LNCAP (cell line): ENCODE data around the gene PPP2R5B.
A peak's percentile ranks its signal among the peaks of the same experiment; 100 is the strongest.

Source experiments
- TF ChIP-seq, protein P1 (sequence below): fragments of 450-650 bp; IDR thresholded peaks from 2 replicates; pipeline ENCODE4 v1.5.1; 2017; ENCODE audit warnings: mild to moderate bottlenecking

Gene PPP2R5B

DNA sequence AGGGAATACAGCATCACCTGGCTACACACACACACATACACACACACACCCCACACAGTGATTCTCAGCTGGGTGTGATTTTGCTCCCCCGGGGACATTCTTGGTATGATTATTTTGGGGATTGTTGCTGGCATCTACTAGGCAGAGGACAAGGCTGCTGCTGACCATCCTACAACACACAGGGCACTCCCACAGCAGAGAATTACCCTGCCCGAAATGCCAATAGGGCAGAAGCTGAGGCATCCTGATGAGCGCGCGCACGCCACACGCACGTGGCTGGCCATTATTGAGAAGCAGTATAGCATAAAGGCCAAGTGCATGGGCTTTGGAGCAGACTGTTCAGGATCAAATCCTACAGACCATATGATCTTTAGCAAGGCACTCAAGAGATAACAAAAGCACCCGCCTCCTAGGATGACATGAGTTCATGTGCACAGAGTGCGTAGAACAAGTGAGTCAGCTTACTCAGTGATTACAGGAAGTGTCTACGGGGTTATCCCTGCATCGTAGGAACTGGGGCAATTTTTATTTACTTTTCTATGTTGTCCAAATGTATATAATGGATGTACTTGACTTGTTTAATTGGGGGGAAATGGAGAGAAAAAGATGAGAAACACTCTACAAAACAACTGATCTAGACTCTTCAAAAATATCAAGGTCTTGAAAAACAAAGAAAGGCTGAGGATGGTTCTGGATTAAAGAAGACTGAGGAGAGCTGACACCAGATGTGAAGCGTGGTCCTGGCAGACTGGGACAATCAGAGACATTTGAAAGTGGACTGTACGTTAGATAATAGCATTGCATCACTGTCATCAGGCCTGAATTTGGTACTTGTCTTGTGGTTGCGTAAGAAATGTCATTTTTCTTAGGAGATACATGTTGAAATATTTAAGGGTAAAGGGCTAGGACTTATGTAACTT lies 38.9 kb upstream of the PPP2R5B start:
- TF ChIP-seq, protein P1, sequence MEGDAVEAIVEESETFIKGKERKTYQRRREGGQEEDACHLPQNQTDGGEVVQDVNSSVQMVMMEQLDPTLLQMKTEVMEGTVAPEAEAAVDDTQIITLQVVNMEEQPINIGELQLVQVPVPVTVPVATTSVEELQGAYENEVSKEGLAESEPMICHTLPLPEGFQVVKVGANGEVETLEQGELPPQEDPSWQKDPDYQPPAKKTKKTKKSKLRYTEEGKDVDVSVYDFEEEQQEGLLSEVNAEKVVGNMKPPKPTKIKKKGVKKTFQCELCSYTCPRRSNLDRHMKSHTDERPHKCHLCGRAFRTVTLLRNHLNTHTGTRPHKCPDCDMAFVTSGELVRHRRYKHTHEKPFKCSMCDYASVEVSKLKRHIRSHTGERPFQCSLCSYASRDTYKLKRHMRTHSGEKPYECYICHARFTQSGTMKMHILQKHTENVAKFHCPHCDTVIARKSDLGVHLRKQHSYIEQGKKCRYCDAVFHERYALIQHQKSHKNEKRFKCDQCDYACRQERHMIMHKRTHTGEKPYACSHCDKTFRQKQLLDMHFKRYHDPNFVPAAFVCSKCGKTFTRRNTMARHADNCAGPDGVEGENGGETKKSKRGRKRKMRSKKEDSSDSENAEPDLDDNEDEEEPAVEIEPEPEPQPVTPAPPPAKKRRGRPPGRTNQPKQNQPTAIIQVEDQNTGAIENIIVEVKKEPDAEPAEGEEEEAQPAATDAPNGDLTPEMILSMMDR: no peak

DNA sequence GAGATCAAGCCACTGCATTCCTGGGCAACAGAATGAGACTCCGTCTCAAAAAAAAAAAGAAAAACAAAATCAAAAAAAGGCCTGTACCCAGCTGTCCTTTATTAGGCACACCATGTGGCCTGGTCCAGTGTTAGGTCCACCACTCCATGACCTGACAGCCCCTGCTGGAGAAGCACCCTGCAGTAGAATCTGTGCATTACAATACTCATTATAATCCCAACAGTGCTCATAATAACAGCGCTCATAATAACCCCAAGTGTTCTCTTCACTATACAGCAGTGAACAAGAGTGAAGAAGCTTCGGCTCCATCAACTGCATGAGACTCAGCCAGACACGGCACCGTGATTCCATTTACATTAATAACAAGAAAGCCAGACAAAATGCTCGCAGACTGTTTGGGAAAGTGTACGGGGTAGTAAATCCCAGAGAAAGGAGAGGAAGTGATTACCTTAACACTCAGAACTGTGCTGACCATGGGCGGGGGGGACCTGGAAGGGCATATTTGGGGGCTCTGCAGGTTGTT lies 37.2 kb upstream of the PPP2R5B start:
- TF ChIP-seq, protein P1: no peak

DNA sequence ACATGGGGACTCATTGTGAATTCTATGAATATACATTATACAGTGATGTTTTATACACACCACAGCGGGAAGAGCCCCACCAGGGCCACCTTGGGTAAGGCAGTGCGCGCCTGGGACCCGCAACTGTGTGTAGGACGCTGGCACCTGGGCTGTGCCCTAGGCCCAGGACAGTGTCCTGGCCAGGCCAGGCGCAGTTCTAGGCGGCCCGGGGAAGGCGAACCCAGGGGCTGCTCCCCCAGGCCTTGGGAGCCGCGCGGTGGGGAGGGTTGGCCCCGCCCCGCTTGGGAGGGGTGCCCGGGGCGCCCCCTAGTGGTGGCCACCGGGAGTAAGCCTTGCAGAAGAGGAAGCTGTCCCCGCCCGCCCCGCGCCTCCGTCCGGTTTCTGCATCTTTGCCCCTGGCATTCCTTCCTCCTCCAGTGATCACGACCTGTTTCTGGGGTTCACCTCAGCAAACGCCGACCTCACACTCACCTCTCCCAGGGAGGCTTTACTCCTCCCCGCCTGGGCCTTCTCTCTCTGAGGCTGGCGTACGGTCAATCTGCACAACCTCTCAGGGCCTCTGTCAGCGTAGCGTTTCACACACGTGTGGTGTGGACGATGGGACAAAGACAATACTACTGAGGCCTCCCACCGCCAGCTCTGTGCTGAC lies 36.6 kb upstream of the PPP2R5B start:
- TF ChIP-seq, protein P1: peak; percentile 97

DNA sequence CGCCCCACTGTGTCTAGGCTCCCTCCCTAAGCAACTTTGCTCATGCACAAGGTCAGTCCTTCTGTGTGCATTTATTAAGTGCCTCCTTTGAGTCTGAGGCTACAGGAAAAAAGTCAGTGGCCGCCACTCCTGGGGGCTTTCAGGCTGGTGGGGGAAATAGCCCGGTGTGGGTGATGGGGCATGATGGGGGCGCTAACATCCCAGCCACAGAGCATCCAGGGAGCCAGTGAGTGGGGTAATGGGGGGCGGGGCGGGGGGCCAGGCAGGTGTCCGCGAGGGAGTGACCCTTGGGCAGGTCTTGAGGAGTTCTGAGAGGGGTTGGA lies 36.1 kb upstream of the PPP2R5B start:
- TF ChIP-seq, protein P1: no peak

DNA sequence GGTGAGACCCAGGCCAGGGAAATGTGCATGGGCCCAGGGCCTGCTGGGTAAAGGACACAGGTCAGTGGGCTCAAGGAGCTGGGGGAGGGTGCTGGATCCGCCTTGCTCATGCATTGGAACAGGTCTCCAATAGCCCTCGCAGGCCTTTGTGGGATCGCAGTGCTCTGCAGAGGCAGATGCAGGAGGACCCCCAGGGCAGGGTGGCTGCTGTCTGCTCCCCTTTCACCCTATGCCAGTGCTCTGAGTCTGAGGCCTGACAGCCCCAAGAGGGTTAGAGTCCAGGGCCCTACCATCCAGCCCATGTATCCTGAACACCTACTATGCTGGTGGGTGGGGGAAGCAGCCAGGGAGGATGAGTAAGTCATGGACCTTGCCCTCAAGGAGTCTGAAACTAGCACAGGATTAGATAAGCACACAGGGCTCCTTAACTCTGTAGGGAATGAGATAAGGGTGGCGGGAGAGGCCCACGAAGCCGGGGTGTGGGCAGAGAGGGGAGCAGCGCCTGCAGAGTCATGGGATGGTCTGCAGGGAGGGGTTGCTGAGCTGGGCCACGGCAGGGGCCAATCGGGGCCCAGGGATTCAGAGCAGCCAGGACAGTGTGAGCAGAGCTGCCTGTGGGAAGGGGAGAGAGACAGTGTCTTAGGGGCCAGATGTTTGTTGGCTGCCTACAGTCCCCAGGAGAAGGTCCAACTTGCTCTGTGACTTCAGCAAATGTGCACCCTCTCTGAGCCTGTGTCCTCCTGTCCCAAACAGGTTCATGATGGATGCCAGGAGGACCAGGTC lies 35.6 kb upstream of the PPP2R5B start:
- TF ChIP-seq, protein P1: no peak

DNA sequence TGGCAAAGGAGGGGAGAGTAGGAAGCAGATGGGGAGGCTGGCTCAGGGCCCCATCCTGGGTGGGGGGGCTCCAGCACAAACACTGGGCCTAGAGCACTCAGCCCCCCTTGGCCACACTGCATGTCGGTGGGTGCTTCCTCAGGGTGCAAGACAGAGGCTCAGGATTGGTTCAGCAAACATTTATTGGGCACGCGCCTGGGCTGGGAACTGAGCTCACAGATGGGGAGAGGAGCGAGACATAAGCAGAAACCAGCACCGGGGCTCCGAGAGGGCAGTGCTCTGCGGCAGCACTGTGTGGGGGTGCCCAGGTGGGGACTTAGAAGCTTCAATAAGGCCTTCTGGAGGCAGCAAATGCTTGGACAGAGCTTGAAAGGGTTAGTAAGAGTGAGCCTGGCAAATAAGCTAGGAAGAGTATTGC lies 34.0 kb upstream of the PPP2R5B start:
- TF ChIP-seq, protein P1: no peak

DNA sequence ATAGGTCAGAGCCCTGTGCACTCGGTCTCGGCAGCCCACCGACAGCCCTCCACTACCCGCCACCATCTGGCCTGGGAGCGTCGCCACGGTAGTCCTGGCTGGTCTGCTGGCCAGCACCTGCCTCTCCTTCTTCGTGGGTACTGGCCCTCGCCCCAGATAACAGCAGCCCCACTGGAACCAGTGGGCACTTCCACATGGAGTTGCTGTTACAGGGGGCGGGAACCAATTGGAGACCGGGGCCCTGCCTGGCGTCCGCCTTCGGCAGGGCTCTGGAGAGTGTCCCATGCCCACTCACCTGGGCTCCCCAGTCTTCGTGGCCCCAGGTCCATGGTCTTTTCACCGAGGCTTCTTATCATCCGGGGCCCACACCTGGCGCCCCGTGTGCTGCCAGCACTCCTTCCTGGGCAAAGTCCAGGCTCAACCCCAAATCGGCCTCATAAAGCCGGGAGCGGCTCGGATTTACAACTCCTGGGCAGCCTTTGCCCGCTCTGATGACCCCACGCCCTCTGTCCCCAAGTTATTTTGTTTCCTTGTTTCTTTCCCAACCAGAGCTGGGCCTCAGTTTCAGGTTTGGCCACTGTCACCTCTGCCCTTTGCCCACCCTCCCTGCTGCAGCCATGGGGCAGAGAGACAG lies 33.2 kb upstream of the PPP2R5B start:
- TF ChIP-seq, protein P1: no peak
